GM19043 (cell line): ENCODE data around the gene BTBD10.

ENCODE experiments used
- ATAC-seq: cut with Tn5 transposase; IDR thresholded peaks from one replicate; pipeline ENCODE4 v1.9.1; 2021; ENCODE audit warnings: low read depth; ENCODE audit not compliant: unreplicated experiment

Gene BTBD10

DNA sequence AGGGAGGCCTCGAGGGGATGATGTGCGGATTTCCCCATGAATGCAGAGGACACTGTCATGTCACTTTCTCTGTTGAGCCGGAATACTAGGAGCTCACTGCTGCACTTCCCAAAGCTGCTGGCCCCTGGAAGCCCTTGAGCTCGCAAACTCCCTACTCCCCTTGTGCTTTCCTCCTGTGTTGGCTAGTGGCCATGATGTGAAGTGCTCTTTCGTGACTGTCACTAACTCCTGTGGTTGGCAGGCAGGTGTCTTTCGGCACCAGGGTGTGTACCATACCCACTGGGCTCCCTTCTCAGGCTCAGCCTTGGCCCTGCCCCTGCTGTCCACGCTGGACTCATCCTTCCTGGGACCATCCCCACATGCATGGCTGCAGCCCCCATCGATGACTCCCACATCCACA, 86.2 kb downstream of the BTBD10 start:
- no peak for ATAC-seq

DNA sequence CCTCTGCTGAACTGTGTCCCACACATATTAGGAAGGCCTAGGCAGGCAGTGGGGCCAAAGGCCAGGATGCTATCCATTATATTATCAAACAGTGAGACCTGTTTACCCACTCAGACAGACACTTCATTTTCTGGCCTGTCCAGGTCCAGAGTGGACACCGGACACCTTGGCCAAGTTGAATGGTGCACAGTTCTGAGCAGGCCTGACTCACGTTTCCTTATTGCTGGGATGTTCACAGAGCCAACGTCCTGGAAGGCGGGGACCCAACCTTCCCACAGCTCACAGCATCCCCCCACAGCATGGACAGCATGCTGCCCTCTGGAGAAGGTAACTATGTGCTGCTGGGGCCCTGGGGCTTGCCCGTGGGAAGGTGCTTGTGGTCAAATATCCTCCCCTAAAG, 86.6 kb downstream of the BTBD10 start:
- ATAC-seq: no peak

DNA sequence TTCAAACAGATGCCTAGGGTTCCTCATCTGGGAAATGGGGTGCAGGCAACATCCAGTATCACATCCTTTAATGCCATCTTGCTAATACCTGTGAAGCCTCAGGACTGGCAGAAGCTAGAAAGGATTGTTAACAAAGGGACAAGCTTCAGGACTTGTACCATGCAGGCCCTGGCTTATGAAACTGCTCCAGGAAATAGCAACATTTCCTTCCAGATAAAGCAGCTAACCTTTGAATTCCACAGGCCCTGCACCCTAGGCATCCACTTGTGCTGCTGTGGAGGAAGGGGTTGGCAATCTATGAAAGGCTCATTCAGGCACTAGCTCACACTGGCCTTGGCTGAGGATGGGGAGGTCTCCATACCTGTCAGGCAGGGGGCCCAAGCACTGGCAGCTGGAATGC, 87.2 kb downstream of the BTBD10 start:
- ATAC-seq: no peak

DNA sequence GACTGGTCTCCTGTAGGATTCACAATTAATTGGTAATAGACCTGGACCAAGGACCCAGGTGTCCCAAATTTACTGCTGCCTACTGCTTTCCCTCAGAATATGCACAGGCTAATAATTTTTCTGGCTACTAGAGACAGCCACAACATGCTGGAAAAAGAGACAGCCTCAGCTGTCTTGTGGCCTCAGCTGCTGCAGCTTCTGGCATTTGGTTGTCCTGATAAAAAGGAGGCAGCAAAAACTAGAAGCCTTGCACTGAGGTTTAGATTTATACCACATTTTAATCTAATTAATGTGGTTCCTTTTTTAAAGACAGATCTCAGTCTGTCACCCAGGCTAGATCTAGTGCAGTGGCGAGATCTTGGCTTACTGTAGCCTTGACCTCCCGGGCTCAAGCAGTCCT, 89.8 kb downstream of the BTBD10 start:
- no peak for ATAC-seq

DNA sequence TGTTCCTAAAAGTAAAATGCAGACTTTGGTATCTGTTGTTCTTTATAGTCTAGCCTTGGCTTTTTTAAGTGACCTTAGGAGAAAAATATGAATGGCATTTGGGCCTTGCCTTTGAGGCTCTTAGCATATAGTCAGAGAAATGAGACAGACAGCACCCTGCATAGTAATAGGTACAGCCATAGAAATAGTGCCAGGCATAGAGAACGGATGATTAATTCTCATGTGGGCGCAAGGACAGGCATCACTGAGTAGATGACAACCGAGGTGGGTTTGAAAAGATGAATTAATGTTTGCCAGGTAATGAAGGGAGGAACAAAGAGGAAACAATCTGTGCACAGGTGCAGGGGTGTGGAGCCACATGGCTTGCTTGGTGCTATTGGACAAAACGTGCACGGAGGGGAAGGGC, 95.0 kb downstream of the BTBD10 start:
- no peak for ATAC-seq

DNA sequence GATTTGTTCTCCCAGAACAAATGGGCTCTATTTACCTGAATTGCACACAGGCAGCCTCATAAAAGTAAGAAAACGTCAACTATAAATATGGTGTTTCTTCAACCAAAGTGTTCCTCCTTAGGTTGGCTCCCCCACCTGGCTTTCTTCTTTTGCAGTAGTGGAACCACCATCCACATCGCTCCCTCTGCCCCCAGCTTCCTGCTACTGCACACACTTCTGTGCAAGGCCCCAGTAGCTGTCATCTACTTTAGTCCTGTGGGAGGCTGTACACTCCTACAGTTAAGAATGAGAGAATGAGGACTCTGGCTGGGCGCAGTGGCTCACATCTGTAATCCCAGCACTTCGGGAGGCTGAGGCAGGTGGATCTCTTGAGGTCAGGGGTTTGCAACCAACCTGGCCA, 95.9 kb downstream of the BTBD10 start:
- no peak for ATAC-seq

DNA sequence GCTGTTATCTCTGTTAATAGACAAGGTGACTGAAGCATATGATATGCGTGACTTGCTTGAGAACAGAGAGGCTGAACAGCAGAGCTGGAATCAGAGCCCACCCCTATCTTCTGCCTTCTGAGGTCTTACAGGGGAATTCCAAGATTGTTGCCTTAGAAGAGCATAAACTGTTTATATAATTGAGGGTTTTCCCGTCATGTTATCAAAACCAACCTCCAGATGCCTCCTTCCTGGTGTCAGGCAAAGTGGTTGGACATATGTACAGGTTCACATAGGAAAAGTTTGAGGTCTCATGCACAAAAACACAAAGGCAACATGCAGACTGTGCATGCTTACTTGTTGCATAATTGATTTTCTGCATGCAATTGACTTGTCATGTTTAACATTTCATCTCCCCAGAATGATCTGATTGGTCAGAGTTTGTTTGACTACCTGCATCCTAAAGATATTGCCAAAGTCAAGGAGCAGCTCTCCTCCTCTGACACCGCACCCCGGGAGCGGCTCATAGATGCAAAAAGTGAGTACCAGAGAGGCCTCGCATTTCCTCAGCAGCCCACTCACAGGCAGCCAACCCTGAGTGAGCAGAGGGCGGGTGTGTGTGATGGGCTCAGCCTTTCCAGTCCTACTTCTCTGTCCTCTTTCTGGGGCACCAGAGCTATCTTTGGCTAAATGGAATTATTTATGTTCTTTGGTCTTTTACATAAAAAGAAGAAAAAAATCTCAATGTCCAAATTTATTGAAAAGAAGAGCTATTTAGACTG, 96.6 kb downstream of the BTBD10 start:
- ATAC-seq: no peak

DNA sequence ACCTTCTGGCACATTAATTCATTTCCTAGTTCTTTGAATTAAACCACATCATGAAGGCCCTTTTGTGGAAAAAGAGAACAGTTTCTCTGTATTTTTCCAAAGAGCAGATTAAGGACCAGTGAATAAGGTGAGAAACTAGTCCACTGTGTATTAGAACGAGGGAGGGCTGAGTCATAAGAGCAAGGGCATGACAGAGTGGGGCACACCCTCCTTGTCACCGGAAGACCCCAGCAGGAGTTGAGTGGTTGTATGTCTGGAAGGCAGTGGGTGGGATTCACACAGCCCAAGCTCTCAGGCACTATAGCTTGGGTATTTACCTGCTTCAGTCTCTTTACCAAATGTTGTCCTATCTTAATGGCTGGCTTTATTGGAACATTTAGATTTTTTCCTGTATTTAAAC, 98.6 kb downstream of the BTBD10 start:
- no peak for ATAC-seq

DNA sequence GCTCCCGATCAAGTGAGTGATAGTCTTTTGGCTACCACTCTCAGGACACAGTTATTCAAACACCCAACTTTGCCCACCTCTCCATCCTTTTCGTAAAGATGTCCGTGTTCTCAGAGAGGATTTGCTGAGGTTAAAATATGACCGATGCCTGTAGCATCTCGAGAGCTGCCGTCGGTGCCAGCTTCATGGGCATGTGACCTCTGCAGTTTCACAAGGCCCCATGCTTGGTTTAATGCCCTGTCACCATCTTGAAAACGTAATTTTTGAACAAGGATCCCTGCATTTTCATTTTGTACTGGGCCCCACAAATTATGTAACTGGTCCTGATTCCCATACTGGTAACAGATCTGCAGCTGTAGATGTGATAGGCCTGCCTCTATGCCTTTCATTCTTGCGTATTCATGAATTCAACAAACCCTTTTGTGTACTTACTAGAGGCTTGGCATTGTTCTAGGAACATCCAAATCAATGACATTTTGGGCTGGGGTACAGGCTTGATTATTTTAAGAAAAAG, 100.4 kb downstream of the BTBD10 start:
- no peak for ATAC-seq

DNA sequence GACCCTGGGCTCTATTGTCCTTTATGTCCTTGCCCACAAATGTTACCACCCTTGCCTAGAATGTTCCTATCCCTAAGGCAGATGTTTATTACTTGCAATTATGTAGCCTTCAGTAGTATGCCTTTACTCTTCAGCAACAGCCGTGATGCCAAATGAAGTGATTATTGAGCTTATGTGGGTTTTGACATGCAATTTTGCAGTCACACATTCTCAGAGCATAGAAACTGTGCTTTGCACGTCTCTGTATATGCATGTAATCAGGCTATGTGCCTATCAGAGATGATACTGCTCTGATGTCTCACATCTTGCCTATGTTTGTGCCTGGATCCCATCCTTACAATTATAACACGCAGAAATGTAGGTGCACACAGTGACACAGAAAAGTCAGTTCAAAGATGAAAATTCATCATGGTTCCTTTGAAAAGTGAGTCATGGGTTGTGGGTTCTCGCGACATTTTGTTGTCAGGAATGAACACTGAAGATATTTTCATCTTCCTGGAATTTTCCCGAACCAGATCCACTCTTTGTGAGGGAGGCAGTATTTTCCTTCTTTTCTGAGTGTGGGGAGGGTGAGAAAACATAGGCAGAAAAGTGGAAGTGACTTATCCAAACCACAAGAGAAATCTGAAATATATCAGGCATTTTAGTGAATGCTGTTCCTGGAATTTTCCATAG, 104.3 kb downstream of the BTBD10 start:
- ATAC-seq: no peak

DNA sequence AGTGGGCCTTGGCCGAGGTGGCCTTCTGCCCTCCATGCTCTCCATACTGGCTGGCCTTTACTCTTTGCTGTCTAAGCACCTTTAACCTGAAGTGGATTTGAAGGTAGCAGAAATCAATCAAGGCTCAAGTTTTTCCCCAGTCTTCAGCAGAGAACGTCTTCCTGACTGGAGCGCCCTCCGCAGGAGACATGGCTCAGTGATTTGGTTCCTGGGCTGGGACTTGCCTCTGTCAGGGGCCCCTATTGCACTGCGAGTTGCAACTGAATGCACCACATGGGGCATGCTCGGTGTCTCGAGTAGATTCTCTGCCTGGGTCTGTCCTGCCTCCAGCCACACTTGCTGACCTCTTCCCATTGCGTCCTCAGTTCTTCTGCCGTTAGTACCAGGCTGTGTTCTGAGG, 105.8 kb downstream of the BTBD10 start:
- ATAC-seq: no peak

DNA sequence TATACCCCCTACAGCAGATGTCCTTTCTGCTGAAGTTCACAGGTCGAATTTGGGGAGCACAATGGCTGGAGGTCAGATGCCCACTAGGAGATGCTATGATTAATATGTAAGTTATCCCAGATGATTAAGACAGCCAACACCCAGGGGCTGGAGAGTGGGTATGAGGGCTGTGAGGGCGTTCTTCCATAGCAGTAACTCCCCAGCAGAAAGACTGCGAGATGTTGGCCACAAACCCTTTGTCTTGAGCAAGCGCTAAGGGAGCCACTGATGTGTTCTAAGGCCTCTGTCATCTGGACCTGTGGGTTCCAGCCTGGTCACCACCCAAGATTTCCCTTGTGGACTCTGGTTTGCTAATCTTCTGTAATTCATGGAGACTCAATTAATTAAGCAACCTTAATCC, 107.8 kb downstream of the BTBD10 start:
- ATAC-seq: no peak

DNA sequence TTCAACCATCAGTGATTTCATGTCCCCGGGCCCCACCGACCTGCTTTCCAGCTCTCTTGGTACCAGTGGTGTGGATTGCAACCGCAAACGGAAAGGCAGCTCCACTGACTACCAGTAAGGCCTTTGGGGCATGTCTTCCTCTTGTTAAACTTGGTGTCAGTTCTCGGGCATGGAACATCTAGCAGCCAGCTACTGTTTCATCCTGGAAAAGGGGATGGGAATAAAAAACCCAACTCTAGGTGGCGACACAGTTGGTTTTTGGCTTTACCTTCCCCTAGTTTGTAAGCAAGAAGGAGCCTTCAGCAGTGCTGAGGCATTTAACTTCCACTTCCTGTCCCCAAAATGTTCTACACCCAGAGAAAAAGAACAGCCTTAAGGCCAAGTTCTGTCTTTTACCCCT, 108.7 kb downstream of the BTBD10 start:
- no peak for ATAC-seq

DNA sequence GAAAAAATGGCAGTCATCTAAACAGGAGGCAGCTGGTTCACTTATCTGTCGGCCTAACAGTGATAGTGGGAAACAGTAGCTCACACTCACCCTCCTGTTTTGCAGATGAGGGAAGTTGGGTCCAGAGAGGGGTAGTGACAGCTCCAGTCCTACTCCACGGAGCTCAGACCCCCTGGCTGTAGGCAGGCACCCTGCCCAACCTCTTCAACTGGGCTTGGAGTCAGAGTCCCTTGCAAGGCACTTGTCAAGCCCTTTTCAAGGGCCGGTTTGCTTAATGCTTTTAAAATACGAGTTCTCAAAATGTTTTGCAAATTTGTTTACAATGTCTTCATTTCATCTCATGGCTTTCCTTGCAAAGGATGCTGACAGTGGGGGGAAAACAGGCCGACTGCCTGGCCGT, 110.3 kb downstream of the BTBD10 start:
- no peak for ATAC-seq

DNA sequence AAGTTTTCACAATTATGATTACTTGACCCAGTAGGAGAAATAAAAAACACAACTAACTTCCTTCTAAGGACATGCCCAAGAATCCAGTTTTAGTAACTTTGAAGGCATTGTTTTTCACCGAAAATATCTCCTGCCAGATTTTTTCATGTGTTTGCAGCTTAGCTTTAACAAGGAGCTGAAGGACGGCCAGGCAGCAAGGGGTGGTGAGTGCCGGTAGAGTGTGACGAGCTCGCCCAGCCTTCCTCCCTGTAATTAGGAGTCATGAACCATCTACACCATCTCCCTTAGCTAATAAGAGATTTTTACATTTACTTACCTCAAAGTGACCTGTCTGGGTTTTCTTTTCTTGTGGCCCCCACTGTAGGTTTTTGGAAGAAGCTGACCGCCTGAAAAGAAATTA, 113.4 kb downstream of the BTBD10 start:
- no peak for ATAC-seq

DNA sequence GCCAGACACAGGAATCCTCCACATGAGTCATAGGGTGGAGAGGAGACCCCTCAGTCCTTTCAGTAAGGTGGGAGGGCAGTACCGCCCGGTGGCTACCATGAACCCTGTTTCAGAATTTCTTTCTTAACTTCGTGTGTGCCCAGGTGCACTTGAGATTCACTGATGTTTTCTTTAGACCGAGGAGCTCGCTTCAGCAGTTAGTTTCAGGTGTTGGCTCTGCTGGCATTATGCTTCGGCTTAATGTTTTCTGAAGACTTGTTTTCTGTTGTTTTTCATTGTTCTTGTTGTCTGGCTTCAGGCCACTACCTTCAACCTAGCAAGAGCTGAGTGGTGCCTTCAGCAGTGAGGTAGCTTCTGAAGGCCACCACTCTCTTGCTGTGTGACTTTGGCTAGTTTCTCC, 114.0 kb downstream of the BTBD10 start:
- ATAC-seq: no peak

DNA sequence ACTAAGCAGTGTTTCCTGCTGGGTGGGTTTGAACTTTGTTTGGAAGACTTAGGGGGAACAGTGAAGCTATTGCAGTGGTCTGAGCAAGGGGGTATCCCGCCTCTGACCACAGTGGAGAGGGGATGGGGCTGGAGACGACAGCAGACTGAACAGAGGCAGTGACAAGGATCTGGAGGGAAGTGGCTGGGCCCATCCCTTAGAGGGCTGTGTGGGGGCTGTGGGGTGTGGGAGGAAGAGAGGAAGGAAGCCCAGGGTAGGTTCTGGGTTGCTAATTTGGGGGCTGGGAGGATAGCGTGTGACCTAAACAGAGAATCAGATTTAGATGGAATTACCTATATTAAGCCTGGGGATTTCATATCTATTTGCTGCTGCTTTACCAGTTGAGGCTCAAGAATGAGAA, 114.7 kb downstream of the BTBD10 start:
- no peak for ATAC-seq

DNA sequence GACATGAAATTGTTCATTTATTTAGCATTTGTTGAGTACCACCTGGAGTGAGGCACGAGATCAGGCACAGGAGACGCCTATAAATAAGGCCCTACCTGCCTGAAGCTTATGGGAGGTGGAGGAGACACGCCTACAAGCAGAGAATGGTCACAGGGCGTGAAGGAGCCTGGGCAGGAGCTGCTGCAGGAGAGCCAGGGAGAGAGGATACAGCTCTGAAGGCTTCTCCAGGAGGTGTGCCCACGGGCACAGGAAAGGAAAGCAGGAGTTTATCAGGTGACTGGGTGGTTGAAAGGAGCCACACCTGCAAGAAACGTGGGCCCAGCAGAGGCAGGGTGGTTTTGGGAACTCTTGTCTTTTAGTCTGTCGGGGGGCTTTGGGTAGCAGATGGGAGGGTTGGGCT, 115.1 kb downstream of the BTBD10 start:
- ATAC-seq: no peak

DNA sequence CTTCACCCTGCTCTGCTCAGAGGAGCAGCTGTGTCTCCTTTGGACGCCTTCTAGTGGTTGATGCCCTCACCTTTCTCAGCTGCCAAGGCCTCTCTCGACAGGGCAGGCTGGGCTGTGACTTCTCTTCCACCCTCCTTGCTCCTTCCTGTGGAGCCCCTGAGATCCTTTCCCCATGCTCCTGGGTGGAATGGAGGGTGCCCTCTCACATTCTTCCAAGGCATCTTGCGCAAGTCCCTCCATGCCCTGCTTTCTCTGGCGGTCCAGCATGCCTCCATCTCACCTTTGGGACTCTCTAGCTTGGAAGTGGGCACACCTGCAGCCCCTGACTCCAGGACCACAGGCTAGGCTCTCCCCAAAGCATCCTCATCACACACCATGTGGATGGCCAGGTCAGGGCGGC, 116.6 kb downstream of the BTBD10 start:
- ATAC-seq: no peak

DNA sequence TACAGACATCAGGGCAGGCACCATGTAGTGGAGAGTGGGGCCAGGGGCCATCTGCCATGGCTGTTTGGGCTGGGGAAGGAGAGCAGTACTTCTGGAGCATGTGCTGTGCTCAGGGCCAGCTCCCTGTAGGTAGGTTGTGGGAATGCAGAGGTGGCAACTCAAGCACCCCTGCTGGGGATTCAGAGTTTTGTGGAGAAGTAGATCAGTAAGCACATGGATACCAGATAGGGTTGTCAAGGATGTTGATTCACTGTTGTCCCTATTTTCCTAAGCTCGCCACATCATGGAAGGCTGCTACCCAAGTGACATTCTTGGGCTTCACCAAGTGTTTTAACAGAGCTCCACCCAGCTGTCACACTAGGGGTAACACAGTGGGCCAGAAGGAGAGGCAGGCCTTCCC, 118.2 kb downstream of the BTBD10 start:
- ATAC-seq: no peak

DNA sequence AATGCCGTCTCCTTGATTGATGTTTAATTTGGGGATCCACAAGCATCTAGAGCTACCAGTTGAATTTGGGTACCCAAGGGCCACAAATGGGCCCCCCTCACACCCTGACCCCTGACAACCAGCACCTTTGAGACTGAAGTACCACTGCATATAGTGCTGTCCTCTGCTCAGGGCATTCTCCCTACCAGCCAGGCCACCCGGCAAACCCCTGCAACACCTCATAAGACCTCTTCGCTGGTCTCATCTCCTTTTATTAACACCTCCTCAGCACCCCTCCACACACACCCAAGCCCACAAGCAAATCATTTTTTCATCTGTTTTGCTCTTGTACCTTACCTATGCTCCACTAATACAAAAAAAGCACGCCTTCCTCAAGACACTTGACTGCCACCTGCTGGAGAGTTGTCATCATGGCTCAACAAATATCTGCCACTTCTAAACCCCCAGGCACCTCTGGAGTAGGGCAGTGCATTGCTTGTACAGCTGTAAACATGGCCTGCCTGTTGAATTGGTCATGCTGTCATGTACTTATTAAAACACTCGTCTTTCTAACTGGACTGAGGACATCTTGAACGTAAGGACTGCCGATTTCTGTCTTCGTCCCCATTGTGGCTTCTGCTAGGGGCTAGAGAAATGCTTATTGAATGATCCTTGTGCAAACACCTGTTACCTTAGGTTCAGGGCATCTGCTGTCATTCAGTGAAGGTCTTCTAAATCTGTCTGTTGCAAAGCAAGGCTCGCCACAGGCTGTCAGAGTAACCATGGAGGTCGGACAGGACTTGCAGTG, 118.9 kb downstream of the BTBD10 start:
- no peak for ATAC-seq
